ENCODE measurements around the gene PLA2G4E.

GRCh38 chr15:41966414-41966812 lies 54.4 kb downstream of the PLA2G4E start:
- TF ChIP-seq, protein P1, sequence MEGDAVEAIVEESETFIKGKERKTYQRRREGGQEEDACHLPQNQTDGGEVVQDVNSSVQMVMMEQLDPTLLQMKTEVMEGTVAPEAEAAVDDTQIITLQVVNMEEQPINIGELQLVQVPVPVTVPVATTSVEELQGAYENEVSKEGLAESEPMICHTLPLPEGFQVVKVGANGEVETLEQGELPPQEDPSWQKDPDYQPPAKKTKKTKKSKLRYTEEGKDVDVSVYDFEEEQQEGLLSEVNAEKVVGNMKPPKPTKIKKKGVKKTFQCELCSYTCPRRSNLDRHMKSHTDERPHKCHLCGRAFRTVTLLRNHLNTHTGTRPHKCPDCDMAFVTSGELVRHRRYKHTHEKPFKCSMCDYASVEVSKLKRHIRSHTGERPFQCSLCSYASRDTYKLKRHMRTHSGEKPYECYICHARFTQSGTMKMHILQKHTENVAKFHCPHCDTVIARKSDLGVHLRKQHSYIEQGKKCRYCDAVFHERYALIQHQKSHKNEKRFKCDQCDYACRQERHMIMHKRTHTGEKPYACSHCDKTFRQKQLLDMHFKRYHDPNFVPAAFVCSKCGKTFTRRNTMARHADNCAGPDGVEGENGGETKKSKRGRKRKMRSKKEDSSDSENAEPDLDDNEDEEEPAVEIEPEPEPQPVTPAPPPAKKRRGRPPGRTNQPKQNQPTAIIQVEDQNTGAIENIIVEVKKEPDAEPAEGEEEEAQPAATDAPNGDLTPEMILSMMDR (IDR thresholded peaks at IDR 0.05), result no peak
- TF ChIP-seq ZFX (IDR thresholded peaks at IDR 0.05; ENCODE audit: borderline replicate concordance), result no peak

Measured in 22Rv1 (cell line).